HG02763 (cell line): ENCODE measurements around the gene MCIDAS.
A peak's percentile ranks its signal among the peaks of the same experiment; 100 is the strongest.

Source experiments
- ATAC-seq: cut with Tn5 transposase; IDR thresholded peaks from one replicate; pipeline ENCODE4 v1.9.1; 2021; ENCODE audit warnings: mild to moderate bottlenecking, moderate library complexity; ENCODE audit not compliant: unreplicated experiment

Gene MCIDAS

DNA sequence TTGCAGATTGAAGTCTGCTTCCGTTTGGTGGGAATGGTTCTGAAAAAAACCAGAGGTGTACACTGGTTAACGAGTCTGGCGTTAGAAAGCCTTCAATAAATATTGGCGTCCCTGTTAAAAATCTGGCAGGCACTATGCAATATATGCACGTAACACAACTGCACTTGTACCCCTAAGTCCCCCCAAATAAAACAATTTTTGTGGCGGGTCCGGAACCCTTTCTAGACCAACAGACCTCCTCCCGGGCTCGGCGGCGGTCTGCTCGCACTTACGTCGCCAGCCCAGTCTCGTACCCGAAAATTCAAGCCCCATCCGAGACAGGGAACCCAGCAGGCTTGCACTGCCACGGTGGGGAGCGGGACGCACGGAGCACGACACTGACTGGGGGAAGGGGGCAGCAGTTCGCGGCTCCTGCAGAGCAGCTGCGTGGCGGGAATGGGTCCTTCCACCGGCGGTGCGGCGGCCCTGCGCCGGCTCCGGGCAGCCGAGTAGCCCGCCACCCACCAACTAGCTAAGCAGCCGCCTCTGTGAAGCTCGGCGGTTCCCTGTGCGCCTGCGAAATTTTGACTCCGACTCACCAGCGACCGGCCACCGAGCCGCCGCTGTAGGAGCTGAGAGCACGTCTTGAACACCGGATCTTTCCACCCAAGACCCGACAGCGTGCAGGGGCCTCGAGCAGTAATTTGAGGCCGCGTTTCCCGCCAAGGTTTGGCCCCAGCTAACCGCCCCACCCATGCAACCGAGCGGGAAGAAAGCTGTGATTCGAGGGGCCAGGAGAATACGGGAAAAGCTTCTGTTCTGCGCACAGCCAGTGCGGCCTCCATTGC lies 3.9 kb downstream of the MCIDAS start:
- no peak for ATAC-seq

DNA sequence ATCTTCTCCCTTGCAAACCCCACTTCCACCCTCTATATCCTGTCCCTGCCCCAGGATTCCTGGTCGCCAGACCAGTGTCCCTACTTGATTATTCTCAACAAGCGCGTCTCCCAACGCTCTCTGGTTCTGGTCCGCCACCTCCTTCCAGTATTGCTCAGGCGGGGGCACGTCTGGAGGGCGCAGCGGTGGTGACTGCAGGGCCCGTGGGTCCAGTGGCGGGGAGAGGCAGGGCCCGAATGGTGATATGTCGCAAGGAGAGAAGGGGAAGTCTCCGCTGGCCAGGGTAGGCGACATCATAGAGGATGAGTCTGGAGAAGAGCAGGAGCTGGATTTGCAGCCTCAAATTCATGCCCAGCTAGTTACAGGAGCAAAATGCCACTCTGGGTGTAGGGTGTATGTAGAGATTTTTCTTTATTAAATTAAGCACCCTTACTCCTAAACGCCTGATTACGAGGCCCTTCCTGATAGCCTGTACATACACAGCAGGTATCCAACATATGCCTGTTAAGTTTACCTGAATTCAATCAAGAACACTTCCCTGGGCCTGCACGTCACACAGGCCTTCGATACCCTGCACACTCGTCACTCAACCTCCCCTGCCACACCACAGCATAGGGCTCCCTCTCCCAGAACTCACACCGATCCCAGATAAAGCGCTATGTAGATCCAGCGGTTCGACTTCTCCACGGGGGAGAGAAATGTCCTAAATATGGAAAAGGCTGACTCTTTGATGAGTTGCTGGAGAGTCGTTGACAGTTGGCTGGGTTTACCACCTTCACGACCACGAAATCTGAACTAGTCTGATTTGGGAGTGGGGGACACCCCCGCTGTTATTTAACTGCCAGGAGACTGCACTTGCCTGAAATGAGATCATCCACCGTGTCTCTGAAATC lies 4.8 kb downstream of the MCIDAS start:
- no peak for ATAC-seq

DNA sequence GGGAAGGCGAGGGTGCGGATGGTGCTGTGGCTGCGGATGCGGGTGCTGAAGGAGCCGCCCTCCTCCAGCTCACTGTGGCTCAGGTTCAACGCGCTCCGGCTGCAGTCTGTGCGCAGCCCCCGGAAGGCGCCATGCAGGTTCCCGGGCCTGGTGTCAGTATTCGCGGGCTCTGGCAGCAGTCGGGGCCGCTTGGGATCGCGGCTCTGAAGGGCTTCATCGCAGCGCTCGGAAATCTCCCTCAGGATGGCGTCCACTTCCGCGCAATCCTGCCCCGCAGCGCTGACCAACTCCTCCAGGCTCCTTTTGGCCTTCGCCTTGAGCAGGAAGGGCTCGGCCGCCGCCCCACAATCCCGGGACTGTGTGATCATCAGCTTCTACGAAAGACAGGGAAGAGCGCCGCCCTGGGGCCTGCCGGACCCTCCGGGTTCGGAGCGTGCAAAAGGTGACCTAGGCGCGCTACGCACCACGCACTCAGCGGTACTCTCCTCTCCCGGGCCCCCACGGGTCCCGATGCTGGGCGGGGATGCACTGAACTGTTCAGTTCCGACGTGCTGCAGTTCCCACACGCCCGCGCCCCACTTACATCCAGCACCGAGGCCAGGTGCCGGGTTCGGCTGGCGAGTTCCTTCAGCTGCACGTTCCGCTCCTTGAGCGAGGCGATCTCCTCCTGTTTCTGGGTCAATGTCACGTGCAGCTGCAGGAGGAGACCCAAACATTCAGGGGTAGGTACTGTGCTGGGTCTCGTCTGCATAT lies 6.5 kb downstream of the MCIDAS start:
- no peak for ATAC-seq

DNA sequence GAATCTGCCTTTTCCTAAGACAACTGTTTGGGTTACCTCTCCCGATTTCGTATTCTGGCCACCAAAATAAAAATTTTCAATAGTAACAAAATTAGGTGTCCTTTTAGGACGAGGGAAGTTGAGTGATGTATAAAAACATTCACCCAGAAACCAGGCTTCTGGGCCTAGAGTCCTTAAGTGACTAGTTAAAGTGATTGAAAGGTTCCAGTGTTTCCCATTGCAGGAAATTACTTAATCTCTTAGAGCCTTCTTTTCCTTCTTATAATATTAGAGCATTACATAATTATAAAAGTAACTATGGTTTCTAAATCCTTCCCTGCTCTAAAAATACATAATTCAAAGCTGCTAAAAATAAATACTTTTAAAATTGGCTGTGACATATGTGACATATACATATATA lies 7.3 kb downstream of the MCIDAS start:
- no peak for ATAC-seq

DNA sequence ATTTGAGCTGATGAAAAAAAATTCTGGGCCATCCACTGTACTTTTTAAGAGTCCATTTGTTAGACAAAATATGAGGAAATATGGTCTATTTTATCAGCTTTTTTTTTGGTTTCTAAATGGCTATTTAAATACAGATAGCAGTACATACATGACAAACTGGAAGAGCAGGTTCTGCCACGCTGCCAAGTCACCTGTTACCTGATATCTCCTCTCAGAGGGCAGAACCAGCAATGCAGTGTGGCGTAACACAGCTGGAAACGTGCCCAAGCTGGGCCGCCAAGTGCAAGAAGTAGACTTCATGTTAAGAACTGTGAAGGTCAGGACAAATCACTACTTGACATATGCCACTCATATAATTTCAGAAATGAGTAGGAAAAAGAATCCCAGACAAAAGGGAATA lies 8.1 kb downstream of the MCIDAS start:
- ATAC-seq = no peak

DNA sequence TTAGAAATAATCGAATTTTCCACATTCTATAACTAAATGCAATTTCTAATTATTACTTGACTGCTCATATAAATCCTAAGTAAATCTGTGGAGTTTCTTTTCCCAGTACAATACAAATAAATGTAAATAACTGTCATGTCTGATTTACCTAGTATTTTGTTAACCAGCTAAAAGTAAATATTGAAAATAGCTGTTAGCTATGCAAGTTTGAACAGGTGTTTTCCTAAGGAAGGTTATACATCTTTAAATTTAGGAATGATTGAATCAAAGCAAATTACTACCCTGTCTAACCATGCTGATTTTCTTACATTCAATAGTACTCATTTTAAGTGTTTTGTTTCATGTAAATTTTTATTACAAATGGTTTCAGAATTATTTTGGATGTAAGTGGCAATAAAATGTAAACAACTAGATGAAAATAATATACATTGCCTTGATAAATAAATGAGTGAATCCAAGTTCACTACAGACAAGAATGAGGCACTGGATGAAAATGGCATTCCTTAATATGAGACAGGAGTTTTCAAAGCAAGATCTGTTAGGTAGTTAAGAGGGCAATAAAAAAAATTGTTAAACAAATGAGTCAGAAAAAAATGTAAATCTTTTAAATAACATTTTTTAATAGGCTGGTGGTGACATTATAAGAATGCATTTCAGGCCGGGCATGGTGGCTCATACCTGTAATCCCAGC lies 15.8 kb downstream of the MCIDAS start:
- ATAC-seq = no peak

DNA sequence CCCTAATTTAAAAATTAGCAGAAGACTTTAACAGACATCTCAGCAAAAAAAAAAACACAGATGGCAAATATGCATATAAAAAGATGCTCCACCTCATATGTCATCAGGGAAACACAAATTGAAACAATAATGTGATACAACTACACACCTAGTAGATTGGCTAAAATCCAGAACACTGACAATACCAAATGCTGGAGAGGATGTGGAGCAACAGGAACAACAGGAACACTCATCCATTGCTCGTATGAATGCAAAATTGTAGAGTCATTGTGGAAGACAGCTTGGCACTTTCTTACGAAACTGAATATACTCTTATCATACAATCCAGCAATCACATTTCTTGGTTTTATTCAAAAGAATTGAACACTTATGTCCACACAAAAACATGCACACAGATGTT lies 22.1 kb downstream of the MCIDAS start:
- no peak for ATAC-seq

DNA sequence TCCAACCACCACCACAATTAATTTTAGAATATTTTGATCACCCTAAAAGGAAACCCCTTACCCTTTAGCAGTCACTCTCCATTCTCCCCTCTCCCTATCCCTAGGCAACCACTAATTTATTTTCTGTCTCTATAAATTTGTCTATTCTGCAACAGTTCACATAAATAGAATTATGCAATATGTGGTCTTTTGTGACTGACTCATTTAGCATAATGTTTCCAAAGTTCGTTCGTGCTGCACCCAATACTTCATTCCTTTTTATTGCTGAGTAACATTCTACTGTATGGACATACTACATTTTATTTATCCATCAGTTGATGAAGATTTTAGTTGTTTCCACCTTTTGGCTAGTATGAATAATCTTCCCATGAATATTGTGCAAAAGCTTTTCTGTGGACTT lies 36.0 kb downstream of the MCIDAS start:
- ATAC-seq = no peak

DNA sequence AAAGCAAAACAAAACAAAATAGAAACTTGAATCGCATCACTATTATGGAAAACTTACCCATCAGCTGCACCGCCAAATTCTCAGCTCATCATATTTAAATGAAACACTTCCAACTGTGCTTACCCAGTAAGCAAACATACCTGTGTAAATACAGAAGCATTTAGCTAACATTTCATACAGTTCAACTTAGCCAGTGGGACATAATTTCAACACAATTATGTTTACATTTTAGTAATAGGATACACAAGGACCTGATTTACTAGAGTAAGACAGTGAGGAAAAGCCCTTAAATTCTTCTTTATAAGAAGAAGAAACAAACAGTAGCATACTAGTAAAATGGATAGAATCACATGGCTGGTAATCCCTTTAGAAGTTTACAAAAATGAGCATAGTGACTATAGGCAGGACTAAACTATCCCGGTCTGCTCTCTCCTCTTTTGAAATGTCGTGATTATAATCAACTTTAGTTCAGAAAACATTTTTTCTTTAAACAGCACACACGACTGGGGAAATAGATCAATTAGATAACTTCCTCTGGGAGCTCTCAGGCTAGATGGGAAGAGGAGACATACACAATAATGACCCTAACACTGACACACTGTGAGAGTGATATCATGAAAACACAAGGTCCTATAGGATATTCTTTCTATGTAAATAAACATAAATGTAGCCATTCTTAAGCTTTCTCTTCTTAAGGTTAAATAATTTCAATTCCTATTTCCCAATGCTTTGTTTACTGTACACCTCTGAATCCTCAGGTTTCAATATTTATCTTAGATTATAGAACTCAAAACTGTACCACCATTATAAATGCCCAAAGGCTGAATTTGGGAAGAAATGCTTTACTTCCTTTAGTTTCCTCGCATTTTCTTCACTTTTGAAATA lies 38.2 kb downstream of the MCIDAS start:
- no peak for ATAC-seq

DNA sequence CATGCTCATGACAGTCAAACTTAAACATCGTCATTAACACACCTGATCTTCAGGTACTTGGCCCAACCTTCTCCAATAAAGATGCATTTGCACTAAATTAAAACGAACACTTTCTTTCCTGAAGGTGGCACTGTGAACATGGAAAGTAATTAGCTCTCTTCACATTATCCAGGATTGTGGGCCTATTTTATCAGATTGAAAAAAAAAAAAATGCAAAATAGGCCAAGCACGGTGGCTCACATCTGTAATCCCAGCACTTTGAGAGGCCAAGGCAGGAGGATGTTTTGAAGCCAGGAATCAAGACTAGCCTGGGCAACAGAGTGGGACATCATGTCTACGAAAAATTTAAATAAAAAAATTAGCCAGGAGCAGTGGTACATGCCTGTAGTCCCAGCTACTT lies 39.7 kb downstream of the MCIDAS start:
- ATAC-seq = no peak

DNA sequence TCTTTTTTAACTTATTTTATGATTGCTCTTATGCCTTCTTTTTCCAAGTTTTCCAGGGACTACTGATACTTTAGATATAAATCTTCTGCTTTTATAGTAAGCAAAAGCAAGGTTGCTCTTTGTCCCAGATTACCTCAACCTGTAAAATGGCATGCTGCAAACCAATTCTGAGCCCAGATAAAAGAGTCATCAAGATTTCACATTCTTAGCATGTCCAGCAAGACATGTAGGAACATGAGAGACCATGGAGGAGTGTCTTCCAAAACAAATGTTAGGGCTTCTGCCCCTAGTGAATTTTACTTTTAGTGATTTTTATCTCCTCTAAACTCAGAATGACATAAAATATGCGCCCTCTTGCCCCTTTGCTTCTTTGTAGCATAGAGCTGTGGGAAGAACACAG lies 47.1 kb downstream of the MCIDAS start:
- no peak for ATAC-seq

DNA sequence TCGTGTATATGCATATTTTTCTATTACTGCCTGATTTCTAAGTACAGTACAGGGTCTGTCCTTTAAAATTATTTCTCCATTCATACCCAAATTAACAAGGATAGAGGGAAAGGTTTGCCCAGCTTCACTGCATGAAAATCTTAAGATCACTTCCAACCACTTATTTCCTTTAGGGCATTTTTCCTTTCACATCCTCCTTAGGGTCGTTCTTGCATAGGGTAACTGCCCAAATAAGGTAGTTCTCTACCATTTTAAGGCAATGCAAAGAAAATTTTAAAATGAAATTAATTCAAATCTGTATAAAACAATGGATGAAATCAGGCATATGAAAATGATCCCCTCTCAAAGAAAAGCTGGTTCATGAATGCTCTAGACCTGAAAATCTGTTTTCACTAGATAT lies 50.0 kb downstream of the MCIDAS start:
- no peak for ATAC-seq

DNA sequence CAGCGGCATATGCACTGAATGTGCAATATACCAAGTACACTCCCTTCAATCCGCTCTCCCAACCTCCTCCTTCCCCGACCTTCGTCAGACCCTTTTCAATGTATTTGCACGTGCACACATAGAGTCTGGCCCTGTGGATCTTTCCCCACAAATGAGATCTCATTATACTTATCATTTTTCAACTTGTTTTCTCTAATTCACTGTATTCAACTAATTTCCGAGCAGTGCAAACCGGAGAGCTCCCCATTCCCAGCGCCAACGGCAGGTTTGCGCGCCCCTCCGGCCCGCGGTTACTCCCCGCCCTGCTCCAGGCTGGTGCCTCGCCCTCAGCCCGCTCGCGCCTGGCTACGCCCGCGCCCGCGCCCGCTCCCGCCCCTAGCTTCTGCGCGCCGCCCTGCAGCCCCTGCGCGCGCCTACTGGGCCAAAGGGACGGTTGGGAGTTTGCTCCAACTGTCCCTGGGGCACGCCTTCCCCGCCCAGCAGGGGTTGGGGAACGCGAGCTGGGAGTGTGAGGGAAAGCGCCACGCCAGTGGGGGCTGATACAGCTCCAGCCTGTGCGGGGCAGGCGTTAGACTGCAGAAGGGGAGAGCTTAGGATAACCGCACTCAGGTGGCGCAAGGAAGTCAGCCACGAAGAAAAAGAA lies 50.8 kb downstream of the MCIDAS start:
- ATAC-seq = no peak

DNA sequence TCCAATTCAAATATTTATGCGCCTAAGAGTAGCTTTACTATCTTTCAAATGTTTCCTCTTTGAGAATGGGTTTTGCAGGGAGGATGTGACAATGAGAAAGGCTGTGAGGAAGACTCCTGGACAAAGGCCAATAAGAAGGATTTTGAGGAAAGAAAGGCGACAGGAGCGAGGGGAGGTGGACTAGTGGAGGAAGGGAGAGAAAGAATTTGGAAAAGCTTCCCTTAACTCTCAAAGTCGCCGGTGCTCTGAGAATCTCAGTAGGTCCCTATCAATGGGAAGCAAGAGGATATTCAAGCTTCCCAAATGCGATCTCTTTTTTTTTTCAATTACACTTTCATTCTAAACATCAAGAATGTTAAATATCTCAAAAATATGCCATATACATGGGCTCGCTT lies 51.3 kb downstream of the MCIDAS start:
- no peak for ATAC-seq

DNA sequence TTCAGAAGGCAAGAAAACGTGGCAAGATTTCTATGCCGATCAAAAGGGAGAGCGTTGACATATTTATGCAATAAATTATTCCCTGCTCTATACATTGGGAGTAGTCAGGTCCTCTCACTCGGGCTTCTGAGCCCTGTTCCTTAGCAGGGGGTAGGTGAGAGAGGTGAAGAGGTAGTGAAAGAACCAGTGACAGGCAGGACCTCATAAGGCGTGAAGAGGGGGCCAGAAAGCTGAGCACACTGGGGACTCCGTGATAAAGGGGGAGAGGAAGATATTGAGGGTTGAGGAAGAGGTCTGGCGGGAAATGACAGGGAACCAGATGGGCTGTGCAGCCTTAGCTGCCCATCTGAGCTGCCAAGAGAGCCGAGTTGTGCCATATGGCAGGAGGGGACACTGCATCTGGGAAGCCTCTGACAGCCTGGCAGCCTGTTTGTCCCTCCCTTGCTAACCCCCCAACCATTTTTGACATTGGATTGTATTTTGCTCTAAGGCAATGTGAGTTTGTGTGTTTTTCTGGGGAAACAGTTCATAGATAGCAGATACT lies 53.4 kb downstream of the MCIDAS start:
- ATAC-seq = no peak

DNA sequence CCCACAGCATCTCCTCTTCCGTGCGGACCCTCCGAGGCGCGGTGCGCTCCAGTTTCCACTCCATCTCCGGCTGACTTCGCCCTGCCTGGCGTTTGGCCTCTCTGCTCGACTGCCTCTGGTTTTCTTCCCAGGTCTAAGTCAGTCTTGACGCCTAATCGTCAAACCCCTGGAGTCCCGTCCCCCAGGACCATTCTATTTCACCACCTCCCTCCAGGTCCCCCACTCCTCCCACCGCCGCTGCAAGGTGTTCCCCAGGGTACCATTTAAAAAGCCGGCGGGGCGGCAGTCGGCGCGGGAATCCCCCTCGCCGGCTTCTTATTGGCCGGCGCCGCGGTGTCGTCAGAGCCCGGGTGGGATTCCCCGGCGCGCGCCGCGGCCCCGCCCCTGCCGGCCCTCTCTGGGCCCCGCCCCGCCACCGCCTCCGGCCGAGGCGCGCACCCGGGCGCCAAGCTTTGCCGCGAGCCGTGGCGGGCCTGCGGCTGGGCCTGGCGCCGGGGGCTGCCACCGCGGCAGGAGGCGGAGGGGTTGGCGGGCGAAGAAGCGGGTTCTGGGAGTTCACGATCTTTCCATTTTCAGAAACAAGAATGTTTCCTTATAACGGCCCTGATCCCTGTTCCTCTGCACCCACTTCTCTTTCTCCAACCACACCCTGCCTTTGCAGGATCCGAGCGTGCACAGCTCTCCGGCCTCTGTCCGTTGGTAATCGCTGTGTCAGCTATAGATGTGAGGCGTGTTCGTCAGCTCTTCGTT lies 54.0 kb downstream of the MCIDAS start, which contains the start of gene CDC20B:
TSS of gene CDC20B (minus strand) at position 241 of the 750 bp plus-strand sequence. CDS start at position 64, 177 bp downstream.
- peak; percentile 93 for ATAC-seq

DNA sequence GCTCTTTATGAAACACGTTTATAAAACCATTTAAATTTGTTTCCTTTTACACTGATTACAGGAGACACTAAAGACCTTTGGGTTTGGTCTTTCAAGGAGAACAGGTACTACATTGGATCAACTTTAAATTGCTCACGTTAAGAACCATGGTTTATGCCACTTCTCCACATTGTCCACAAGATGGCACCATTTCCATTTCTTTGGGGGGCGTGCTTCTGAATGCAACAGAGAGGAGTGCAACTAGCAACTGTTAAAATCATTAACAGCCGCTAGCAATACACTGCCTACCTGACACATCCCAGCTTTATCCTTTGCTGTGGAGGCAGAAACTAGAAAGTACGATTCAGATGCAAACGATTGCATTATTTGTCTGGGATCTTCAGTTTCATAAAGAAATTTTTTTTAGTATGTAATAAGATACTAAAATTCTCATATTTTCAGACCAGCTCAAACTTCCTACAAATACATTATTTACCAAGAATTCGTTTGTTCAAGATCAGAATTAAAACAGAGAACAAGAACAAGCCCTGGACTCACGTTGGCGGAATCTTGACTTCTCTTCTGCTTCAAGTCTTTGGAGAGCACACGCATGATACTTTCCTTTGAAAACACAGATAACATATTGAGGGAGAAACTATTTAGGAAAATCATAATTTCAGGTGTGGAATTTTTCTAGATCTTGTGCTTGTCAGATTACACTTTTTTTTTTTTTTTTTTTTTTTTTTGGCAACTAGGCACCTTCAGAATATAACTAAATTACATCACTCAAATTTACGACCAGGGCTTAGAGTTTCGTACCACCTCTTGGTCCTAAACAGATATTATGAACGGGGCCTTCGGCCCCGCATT lies 54.8 kb downstream of the MCIDAS start:
- ATAC-seq = peak; percentile 44
